Upper lobe of left lung (tissue), 4 donors: ENCODE data around the gene IL17RC.

Experiments used
- POLR2A ChIP-seq, 4 donors: fragments of 450-650 bp; IDR thresholded peaks; one replicate each; pipeline ENCODE4 v1.5.1; 2016 to 2017; ENCODE audit warnings: antibody characterized with exemption in 4 of 4, mild to moderate bottlenecking in 2 of 4
- POLR2AphosphoS5 ChIP-seq, 2 donors: sonication (generic); formaldehyde crosslinking; IDR thresholded peaks; one replicate each; pipeline ENCODE4 v1.5.1; 2017; ENCODE audit warnings: antibody characterized with exemption in 2 of 2
- TF ChIP-seq, protein P1 (sequence below), 6 experiments: fragments of 450-650 bp in 4 of 6; fragments of 200-600 bp in 2 of 6; sonication (generic) in 2 of 6; IDR thresholded peaks; one replicate each; pipeline ENCODE4 v1.5.1; 2016 to 2019; ENCODE audit warnings: antibody characterized with exemption in 6 of 6

DNA sequence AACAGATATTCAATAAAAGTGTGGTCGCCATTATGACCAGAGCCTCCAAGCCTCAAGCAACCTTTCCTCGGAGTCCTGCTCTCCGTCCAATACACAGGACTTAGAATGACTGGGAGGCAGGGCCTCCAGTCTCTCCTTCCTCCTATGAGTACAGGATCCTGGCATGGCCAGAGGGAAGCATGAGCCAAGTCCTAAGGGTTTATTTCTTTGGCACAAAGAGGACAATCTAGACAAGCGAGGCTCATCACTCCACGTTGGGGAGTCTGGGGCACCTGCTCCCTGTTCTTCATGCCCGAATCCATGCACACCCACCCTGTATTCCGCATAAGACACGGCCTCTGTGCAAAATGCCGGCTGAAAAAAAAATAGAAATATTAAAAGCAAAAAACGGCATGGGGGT, 28.5 kb downstream of the IL17RC start:
- TF ChIP-seq, protein P1, sequence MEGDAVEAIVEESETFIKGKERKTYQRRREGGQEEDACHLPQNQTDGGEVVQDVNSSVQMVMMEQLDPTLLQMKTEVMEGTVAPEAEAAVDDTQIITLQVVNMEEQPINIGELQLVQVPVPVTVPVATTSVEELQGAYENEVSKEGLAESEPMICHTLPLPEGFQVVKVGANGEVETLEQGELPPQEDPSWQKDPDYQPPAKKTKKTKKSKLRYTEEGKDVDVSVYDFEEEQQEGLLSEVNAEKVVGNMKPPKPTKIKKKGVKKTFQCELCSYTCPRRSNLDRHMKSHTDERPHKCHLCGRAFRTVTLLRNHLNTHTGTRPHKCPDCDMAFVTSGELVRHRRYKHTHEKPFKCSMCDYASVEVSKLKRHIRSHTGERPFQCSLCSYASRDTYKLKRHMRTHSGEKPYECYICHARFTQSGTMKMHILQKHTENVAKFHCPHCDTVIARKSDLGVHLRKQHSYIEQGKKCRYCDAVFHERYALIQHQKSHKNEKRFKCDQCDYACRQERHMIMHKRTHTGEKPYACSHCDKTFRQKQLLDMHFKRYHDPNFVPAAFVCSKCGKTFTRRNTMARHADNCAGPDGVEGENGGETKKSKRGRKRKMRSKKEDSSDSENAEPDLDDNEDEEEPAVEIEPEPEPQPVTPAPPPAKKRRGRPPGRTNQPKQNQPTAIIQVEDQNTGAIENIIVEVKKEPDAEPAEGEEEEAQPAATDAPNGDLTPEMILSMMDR (IDR thresholded peaks at IDR 0.05), result no peak
- TF ChIP-seq POLR2A (IDR thresholded peaks at IDR 0.05) (no peak), POLR2AphosphoS5 (IDR thresholded peaks at IDR 0.05) (no peak)
